ENCODE data around the gene ZNF681. TPM values are rescaled to one million over a fixed set of nuclear protein-coding genes. Genes with fewer than 3 reads are reported as not detected.
"Not testable (repeated sequence)": the region's sequence is repeated elsewhere in the genome, so short reads cannot be mapped to it uniquely, and the experiment has no call there.

The ZNF681 gene
- total and polyA plus RNA-seq, 8 donors: 0.30 to 2.1 (median 1.3) TPM

GRCh38 chr19:23783636-23784035 is 24.9 kb upstream of the ZNF681 start:
- FAIRE-seq (no peak), ATAC-seq (no peak), DNase-seq (no peak)
- TF ChIP-seq CTCF (IDR thresholded peaks at IDR 0.05): no peak
- intact Hi-C loops (cut with DNase I): no loop called here
- H3K36me3 ChIP-seq: no peaks in the 10 kb centered on the region
- no peaks in the 10 kb centered on the region for H3K9me3 ChIP-seq
- H3K27ac ChIP-seq: no peak overlapping the region
- WGBS, 2 donors: 0% methylated on average over 1 of the region's 1 CpG
- H3K4me1 ChIP-seq: no peaks in the 10 kb centered on the region
- no peak overlapping the region for H3K4me3 ChIP-seq
- H3K27me3 ChIP-seq: no peaks in the 10 kb centered on the region

GRCh38 chr19:23779645-23780044 is 21.0 kb upstream of the ZNF681 start:
- Histone ChIP-seq H3K4me3 (no peak overlapping the region), H3K4me1 (no peaks in the 10 kb centered on the region), H3K27ac (no peak overlapping the region), H3K9me3 (no peaks in the 10 kb centered on the region), H3K36me3 (peaks cover 0 to 5% (median 0%) of the 10 kb centered on the region in 3 donors), H3K27me3 (no peaks in the 10 kb centered on the region)
- TF ChIP-seq CTCF (IDR thresholded peaks at IDR 0.05): no peak
- intact Hi-C loops (cut with DNase I): no loop called here
- DNase-seq (no peak), FAIRE-seq (no peak), ATAC-seq (no peak)
- WGBS, 2 donors: 92 to 95% methylated on average over 7 of the region's 7 CpGs

GRCh38 chr19:23778566-23778965 is 19.9 kb upstream of the ZNF681 start:
- H3K27me3 ChIP-seq: no peaks in the 10 kb centered on the region
- no peak for ATAC-seq
- intact Hi-C loops (cut with DNase I): no loop called here
- H3K9me3 ChIP-seq: no peaks in the 10 kb centered on the region
- no peak for DNase-seq
- H3K4me3 ChIP-seq: no peak overlapping the region
- H3K27ac ChIP-seq: no peak overlapping the region
- peaks cover 0 to 5% (median 0%) of the 10 kb centered on the region in 3 donors for H3K36me3 ChIP-seq
- WGBS, 2 donors: 98 to 100% methylated on average over 5 of the region's 5 CpGs
- H3K4me1 ChIP-seq: no peaks in the 10 kb centered on the region
- no peak for FAIRE-seq
- TF ChIP-seq CTCF (IDR thresholded peaks at IDR 0.05): no peak

- H3K9me3 ChIP-seq; FAIRE-seq; ATAC-seq; H3K4me3 ChIP-seq; H3K36me3 ChIP-seq; DNase-seq; intact Hi-C loops (cut with DNase I); H3K27ac ChIP-seq; H3K4me1 ChIP-seq; H3K27me3 ChIP-seq: not testable (repeated sequence)
- WGBS, 2 donors: 90 to 99% methylated on average over 6 of the region's 6 CpGs
These were observed 19.3 kb upstream of the ZNF681 start for GRCh38 chr19:23778036-23778435.

GRCh38 chr19:23777216-23777615 is 18.5 kb upstream of the ZNF681 start:
- Histone ChIP-seq H3K4me1 (no peaks in the 10 kb centered on the region), H3K9me3 (no peaks in the 10 kb centered on the region), H3K36me3 (peaks cover 0 to 5% (median 0%) of the 10 kb centered on the region in 3 donors), H3K27ac (no peak overlapping the region), H3K4me3 (no peak overlapping the region), H3K27me3 (no peaks in the 10 kb centered on the region)
- DNase-seq: no peak
- FAIRE-seq: no peak
- no peak for TF ChIP-seq CTCF (IDR thresholded peaks at IDR 0.05)
- WGBS, 2 donors: 62 to 64% methylated on average over 3 of the region's 3 CpGs
- intact Hi-C loops (cut with DNase I): no loop called here
- ATAC-seq: no peak

Measured in pancreas (tissue), 10 donors.